ENCODE data around the gene ADAM12. TPM values are rescaled to one million over a fixed set of nuclear protein-coding genes. Genes with fewer than 3 reads are reported as not detected.

Gene ADAM12
- total RNA-seq, 1 donor from 2014 or later, result 18.4 TPM

DNA sequence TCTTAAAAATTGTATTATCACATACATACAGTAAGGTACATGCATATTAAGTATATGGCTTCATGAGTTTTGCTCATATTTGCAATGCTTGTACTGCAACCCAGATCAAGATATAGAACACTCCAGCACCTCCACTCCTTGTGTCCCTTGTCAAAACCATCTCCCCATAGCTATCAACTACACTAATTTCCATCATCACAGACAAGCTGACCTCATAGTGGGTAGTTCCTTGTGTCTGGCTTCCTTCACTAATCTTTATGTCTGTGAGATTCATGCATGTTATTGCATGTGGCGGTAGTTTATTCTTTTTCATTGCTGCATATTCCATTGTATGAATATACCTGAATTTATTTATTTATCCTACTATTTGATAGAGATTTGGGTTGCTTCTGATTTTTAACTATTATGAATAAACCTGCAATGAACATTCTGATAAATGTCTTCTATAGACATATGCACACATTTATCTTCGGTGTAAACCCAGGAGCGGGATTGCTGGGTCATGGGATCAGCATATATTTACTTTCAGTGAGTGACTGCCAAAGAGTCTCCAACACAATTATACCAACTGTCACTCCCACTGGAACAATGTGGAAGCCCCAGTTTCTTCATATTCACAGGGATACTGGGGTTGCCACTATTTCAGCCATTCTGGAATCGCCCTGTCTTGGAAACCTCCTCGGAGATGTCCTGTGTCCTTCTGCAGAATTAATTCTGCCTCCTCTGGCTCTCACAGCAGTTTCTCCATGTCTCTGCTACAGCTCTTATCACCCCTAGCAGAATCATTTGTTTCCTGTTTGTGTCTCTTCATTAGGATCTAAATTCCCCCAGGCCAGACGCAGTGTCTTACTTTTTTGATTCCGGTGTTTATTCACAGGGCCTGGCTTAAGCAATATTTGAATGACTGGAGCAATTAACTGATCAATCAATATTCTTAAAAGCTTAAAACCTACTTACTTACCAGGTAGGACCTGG is 14.7 kb upstream of the ADAM12 start:
- peaks cover 3% of the 10 kb centered on the region for H3K27me3 Mint-ChIP-seq (ENCODE audit: unreplicated experiment)
- TF ChIP-seq, protein P1, sequence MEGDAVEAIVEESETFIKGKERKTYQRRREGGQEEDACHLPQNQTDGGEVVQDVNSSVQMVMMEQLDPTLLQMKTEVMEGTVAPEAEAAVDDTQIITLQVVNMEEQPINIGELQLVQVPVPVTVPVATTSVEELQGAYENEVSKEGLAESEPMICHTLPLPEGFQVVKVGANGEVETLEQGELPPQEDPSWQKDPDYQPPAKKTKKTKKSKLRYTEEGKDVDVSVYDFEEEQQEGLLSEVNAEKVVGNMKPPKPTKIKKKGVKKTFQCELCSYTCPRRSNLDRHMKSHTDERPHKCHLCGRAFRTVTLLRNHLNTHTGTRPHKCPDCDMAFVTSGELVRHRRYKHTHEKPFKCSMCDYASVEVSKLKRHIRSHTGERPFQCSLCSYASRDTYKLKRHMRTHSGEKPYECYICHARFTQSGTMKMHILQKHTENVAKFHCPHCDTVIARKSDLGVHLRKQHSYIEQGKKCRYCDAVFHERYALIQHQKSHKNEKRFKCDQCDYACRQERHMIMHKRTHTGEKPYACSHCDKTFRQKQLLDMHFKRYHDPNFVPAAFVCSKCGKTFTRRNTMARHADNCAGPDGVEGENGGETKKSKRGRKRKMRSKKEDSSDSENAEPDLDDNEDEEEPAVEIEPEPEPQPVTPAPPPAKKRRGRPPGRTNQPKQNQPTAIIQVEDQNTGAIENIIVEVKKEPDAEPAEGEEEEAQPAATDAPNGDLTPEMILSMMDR (IDR thresholded peaks at IDR 0.05; ENCODE audit: partially characterized antibody, unreplicated experiment), result no peak
- peaks cover 3% of the 10 kb centered on the region for H3K36me3 Mint-ChIP-seq (ENCODE audit: unreplicated experiment)
- H3K4me1 Mint-ChIP-seq (ENCODE audit: low read depth, unreplicated experiment), result peaks cover 10% of the 10 kb centered on the region
- no peak for DNase-seq
- peaks cover 3% of the 10 kb centered on the region for H3K9me3 Mint-ChIP-seq (ENCODE audit: unreplicated experiment)
- no peak overlapping the region for H3K27ac Mint-ChIP-seq (ENCODE audit: unreplicated experiment)
- H3K4me3 Mint-ChIP-seq (ENCODE audit: unreplicated experiment), result no peak overlapping the region

DNA sequence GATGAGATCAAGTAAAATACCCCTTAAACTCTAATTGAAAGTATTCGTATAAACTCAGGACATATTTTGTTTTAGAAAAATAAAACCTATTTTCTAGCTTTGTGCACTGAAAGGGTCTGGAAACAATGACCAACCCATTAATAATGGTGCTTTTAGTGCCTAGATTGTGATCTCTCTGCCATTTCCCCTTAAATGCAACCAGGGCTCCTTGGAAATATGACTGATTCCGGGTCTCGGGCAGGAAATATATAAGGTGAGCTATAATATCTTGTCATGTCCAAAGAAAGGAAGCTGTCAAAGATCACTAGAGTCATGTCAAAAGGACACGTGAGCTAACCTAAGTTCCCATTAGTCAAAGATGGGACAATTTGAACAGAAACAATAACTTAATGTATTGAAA is 12.4 kb upstream of the ADAM12 start:
- Mint-ChIP-seq H3K4me1 (ENCODE audit: low read depth, unreplicated experiment) (peaks cover 6% of the 10 kb centered on the region), H3K4me3 (ENCODE audit: unreplicated experiment) (no peak overlapping the region), H3K36me3 (ENCODE audit: unreplicated experiment) (peaks cover 4% of the 10 kb centered on the region), H3K9me3 (ENCODE audit: unreplicated experiment) (peaks cover 7% of the 10 kb centered on the region), H3K27me3 (ENCODE audit: unreplicated experiment) (peaks cover 4% of the 10 kb centered on the region), H3K27ac (ENCODE audit: unreplicated experiment) (no peak overlapping the region)
- TF ChIP-seq, protein P1 (IDR thresholded peaks at IDR 0.05; ENCODE audit: partially characterized antibody, unreplicated experiment), result no peak
- no peak for DNase-seq

DNA sequence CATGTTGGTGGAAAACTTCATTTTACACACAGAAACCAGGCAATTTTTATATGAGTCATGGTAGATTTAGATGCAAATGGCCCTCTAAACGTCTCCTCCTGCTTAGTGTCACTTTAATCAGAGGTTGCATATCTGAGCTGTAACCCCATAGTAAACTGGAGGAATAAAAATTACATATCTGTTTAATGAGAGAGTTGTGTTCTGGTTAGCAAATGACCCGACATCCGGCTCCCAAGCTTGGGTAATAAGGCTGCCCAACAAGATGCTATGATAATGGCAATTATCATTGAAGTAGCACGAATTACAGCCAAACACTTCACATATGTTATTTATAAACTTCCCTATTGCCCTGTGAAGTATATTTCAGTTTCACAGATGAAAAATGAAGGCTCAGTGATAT is 10.6 kb upstream of the ADAM12 start:
- TF ChIP-seq, protein P1 (IDR thresholded peaks at IDR 0.05; ENCODE audit: partially characterized antibody, unreplicated experiment), result no peak
- H3K9me3 Mint-ChIP-seq (ENCODE audit: unreplicated experiment), result peaks cover 4% of the 10 kb centered on the region
- no peak for DNase-seq
- peaks cover 1% of the 10 kb centered on the region for H3K27me3 Mint-ChIP-seq (ENCODE audit: unreplicated experiment)
- H3K36me3 Mint-ChIP-seq (ENCODE audit: unreplicated experiment), result peaks cover 8% of the 10 kb centered on the region
- no peak overlapping the region for H3K27ac Mint-ChIP-seq (ENCODE audit: unreplicated experiment)
- H3K4me3 Mint-ChIP-seq (ENCODE audit: unreplicated experiment), result no peak overlapping the region
- H3K4me1 Mint-ChIP-seq (ENCODE audit: low read depth, unreplicated experiment), result no peaks in the 10 kb centered on the region

DNA sequence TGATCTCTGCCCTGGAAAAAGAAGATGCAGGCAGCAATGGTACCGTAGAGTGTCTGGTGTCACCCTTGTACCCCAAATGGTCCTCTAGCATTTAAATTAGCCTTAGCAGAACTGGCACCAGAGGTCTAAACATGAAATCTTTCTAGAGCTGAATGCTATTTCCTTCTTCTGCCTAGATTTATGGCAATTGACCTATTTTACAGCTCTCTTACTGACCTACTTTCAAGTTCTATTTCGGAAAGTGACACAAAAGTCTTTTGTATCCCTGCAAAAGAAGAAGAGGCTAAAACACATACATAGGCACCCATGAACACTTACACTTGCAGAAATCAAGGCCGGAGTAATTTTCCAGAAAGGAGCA is 10.1 kb upstream of the ADAM12 start:
- Mint-ChIP-seq H3K4me1 (ENCODE audit: low read depth, unreplicated experiment) (no peaks in the 10 kb centered on the region), H3K9me3 (ENCODE audit: unreplicated experiment) (peaks cover 4% of the 10 kb centered on the region), H3K4me3 (ENCODE audit: unreplicated experiment) (no peak overlapping the region), H3K27me3 (ENCODE audit: unreplicated experiment) (peaks cover 1% of the 10 kb centered on the region), H3K27ac (ENCODE audit: unreplicated experiment) (no peak overlapping the region), H3K36me3 (ENCODE audit: unreplicated experiment) (peaks cover 8% of the 10 kb centered on the region)
- TF ChIP-seq, protein P1 (IDR thresholded peaks at IDR 0.05; ENCODE audit: partially characterized antibody, unreplicated experiment), result no peak
- no peak for DNase-seq

Data from glutamatergic neuron (in vitro differentiated cells).